Stimulated activated naive CD4-positive, alpha-beta T cell treated with Interleukin-2 at 50 U/mL for 16 hours (primary cell): Measurements from ENCODE around the gene RPL18.
"Not testable (repeated sequence)": the region's sequence is repeated elsewhere in the genome, so short reads cannot be mapped to it uniquely, and the experiment has no call there.

Experiments used
- DNase-seq: peaks from one replicate; lab custom pipeline; 2025; lab: John Stamatoyannopoulos, UW

Gene RPL18

GRCh38 chr19:48618916-48619691 is at the start of gene RPL18, which contains the start of gene SPHK2:
Gene RPL18 (minus strand): TSS chr19:48619178. CDS start chr19:48619143, 35 bp downstream.
Gene SPHK2 (plus strand): TSS chr19:48619506. CDS start chr19:48620515, 1,009 bp downstream.
- peak; percentile 99 for DNase-seq

- no peak for DNase-seq
Observed at GRCh38 chr19:48668761-48669160, 49.8 kb upstream of the RPL18 start.

DNA sequence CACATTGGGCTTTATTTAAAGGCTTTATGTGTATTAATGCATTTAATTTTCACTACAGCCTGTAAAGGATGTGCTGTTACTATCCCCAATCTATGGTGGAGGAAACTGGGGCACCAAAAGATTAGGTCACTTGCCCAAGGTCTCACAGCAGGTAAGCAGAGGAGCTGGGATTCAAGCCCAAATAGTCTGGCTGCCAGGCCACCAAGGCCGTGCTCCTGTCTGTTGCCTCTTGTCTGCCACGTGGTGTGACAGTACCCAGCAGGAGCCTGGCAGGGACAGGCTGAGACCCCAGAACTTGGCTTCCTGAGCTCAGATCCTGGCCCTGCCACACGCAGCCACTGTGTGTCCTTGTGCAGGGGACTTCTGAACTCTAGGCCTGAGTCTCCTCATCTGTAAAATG is 49.4 kb upstream of the RPL18 start:
- DNase-seq = no peak

DNA sequence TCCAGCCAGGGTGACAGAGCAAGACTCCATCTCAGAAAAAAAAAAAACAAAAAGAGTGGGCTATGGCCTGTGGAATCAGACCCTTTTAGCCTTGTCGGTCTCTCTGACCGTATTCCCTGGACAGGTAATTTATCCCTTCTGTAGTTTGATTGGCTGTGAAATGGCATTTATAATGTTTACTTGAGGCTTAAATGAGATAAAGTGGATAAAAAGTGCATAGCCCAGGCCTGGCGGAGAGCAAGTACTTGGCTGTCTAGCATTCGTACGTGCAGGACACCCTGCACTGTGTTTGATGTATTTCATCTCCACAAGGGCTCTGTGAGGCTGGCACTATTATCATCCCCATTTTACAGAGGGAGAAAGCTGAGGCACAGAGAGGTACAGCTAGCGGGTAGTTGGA is 46.8 kb upstream of the RPL18 start:
- DNase-seq = no peak

GRCh38 chr19:48664476-48664875 is 45.5 kb upstream of the RPL18 start:
- DNase-seq = no peak

- DNase-seq = no peak
Observed at GRCh38 chr19:48663667-48664066, 44.7 kb upstream of the RPL18 start.

DNA sequence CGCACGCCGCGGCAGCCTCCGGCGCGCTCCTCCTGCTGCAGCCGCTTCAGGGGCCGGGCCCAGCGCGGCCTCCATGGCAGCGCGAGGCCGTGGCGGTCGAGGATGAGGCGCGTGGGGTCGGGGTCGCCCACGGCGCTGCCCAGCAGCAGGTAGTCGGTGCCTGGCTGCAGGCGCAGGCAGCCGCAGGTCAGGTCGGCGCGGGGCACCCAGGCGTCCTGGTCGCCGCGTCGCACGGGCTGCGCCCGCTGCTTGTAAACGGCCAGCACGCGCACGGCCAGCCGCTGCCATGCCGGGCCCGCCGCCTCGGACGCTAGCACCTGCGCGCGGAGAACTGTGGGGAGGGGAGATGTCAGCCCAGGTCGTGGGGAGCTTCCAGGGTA is 42.7 kb upstream of the RPL18 start:
- no peak for DNase-seq

DNA sequence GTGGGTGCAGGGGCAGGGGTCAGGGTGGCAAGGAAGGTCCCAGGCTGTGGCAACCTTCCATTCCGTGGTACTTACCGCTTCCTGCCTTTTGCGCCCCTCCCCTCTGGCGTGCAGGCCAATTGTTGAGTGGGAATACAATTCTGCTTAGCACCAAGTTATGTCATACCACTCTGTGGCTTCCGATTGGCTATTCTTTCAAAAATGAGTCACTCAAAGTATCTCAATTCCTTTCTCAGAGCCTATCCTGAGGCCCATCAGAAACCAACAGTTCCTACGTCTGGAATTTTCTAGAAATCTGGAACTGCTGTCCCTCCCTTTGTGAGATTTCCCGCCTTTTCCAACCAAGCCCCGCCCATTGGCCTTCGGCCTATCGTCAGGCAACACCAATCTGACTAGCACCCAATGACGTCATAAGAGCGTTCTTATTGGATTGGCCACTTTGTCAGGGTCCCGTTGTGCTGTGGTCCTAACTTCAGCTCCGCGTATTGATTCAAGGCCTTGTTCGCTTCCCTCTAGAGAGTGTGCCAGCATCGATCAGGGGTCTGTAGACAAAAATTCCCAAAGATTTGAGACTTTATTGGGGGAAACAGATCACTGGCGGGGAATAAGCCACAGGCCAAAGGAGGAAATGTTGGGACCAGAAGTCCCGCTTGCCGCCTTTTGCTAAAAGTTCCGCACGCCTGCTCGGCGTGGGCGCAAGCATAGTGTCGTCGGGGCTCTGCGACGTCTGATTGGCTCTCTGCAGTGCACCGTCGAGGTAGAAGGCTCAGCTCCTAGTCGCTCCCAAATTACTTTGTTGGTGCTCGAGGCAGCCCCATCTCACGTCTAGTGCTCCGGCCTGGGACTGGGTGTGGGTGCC is 42.1 kb upstream of the RPL18 start:
- peak; percentile 72 for DNase-seq

GRCh38 chr19:48659768-48660167 is 40.8 kb upstream of the RPL18 start:
- DNase-seq = no peak

DNA sequence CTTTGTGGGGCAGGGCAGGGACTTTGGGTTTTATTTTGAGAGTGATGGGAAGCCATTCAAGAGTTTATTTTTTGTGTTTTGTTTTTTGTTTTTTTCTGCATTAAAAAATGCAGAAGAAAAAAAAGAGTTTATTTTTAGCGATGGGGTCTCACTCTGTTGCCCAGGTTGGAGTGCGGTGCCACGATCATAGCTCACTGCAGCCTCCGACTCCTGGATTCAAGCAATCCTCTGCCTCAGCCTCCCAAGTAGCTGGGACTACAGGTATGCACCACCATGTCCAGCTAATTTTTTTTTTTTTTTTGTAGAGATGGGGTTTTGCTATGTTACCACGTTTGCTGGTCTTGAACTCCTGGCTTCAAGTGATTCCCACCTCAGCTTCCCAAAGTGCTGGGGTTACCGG is 39.5 kb upstream of the RPL18 start:
- DNase-seq = no peak

DNA sequence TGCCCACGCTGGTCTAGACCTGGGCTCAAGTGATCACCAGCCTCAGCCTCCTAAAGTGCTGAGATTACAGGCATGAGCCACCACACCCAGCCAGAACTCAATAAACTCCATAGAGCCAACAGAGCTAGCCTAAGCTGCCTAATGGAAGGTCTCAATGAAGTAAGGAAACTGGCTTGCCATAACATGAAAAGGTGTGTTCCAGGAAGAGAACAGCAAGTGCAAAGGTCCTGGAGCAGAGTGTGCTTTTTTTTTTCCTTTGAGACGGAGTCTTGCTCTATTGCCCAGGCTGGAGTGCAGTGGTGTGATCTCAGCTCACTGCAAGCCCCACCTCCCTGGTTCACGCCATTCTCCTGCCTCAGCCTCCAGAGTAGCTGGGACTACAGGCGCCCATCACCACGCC is 38.9 kb upstream of the RPL18 start:
- not testable (repeated sequence) for DNase-seq

DNA sequence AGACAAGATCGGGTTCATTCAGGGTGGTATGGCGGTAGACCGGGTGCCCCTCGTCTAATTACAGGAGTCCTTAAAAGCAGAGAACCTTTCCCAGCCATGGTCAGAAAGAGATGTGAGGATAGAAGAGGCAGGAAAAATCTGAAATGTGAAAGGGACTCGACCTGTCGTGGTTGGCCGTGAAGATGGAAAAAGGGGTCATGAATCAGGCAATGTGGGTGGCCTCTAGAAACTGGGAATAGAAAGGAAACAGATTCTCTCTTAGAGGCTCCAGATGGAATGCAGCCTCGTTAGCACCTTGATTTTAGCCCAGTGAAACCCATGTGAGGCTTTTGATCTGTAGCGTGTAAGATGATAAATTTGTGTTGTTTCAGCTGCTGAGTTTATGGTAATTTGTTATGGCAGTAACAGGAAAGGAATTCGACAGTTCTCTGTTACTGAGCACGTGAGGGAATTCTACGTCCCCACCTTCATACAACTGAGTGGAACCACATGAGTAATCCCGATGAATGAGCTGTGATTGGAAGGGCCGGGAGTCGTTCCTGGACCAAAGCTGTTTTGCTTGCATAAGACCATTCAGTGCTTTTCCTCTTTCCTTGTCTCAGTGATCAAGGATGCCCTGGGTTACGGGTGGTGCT is 38.0 kb upstream of the RPL18 start:
- DNase-seq = no peak

DNA sequence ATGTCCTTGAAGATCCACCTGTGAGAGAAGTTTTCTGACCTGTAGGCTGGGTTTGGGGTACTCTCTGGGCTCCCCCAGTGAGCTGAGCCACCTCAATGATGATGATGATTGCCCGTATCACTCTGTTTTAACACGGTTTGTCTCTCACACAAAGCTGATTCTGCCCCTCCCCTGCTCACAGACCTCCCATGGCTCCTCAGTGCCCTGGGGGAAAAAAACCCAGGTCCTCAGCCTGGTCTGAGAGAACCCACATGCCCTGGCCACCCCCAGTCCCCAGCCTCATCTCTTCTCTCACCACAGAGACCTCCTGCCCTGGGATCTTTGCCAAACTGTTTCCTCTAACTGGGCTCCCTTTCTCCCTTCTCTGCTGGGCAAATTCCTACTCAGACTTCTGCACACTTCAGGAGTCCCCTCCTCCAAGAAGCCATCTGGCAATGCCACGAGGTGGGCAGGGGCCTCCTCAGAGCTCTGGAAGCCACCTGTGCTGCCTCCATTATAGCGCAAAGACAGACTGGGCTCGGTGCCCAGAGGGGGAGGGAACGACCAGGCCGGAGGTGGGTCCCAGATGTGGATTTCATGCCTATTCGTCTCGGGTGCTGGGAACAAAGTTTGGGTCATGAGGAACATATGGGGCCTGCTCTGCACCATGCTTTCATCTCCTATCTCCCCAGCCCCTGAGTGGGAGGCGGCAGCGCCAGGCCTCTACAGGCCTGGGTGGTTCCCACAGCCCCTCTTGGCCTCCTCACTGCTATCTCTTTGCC is 35.5 kb upstream of the RPL18 start:
- DNase-seq = no peak

DNA sequence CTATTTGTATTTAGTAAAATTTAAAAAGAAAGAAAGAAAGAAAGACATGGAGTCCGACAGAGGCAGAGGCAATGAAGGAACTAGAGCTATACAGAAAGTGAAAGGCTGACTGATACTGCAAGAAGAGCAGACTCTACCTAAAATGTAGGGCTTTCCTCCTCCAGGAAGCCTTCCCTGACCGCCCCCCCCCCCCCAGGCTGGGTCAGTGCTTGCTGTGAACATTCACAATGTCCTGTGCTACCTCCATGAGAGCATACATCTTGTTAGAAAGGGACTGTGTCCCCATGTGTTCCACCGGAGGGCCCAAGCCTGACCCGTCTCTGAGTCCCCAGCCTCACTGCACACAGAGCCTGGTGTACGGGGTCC is 32.7 kb upstream of the RPL18 start:
- no peak for DNase-seq

DNA sequence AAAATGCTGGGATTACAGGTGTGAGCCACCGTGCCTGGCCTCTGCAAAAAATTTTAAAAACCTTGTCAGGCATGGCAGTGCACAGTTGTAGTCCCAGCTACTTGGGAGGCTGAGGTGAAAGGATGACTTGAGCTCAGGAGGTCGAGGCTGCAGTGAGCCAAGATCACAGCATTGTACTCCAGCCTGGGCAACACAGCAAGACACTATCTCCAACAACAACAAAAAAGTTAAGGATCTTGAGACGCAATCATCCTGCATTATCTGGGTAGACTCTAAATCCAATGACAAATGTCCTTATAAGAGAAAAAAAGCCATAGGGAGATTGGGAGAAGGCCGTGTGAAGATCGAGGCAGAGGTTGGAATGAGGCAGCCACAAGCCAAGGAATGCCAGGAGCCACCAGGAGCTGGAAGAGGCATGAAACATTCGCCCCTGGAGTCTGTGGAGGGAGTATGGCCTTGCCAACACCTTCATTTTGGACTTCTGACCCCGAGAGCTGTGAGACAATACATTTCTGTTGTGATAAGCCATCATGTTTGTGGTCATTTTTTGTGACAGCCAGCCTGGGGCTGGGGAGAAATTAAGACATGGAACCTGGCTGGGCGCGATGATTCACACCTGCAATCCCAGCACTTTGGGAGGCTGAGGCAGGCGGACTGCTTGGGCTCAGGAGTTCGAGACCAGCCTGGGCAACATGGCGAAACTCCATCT is 32.1 kb upstream of the RPL18 start:
- no peak for DNase-seq

- no peak for DNase-seq
Observed at GRCh38 chr19:48648134-48648533, 29.2 kb upstream of the RPL18 start.

DNA sequence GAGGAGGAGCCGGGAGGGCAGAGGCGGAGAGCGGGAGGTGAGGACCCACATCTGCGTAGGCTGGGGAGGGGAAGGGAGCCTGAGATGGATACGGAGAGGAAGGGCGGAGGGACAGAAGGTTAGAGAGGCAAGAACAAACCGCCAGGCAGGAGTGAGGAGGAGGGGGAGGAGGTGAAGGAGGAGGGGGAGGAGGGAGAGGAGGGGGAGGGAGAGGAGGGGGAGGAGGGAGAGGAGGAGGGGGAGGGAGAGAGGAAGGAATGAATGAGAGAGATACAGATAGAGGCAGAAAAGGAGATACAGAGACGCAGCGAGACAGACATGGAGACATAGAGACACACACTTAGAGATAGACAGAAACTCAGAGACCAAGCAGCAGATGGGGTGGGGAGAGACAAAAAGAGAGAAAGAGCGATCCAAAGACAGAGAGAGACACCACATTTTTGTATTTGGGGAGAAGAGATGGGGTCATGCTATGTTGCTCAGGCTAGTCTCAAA is 27.8 kb upstream of the RPL18 start:
- DNase-seq = no peak

- peak; percentile 89 for DNase-seq
Observed at GRCh38 chr19:48646001-48646721, 27.2 kb upstream of the RPL18 start, which contains the start of gene CA11. Gene CA11 (minus strand): TSS chr19:48646187. CDS start chr19:48645632, 555 bp downstream.

DNA sequence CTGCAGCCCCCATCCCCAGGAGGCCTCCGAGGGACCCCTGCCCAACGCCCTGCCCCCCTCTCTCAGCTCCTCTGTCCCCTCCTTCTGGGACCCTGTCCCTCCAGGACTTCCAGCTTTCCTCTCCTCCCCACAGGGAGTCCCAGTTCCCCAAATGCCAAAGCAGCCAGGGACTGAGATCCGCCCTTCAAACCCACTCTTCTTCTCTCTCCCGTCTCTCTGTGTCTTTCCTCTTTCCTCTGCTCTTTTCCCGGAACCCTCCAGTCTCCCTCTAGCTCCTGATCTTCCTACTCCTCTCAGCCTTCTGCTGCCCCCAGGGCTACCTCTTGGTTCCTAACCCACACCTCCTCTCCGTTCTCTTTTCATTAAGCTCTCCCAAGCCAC is 26.6 kb upstream of the RPL18 start:
- no peak for DNase-seq

- DNase-seq = peak; percentile 65
Observed at GRCh38 chr19:48644839-48645619, 26.1 kb upstream of the RPL18 start.
